Coronary artery (tissue), 2 donors: ENCODE data around the gene TMTC1.

Source experiments
- DNase-seq: peaks from one replicate; pipeline ENCODE4 v3.0.0-alpha.2; 2017; ENCODE audit warnings: low spot score
- H3K27ac ChIP-seq, 2 donors: fragments of 200-600 bp; sonication (generic); one replicate each; pipeline ENCODE4 v1.5.1; 2016 to 2019
- H3K4me3 ChIP-seq: fragments of 200-600 bp; sonication (generic); 2 replicates; pipeline ENCODE4 v1.5.1; 2016; ENCODE audit warnings: mild to moderate bottlenecking, moderate library complexity
- TF ChIP-seq, protein P1 (sequence below): fragments of 200-600 bp; sonication (generic); IDR thresholded peaks from one replicate; pipeline ENCODE4 v1.5.1; 2019; ENCODE audit warnings: antibody characterized with exemption

TMTC1 gene

DNA sequence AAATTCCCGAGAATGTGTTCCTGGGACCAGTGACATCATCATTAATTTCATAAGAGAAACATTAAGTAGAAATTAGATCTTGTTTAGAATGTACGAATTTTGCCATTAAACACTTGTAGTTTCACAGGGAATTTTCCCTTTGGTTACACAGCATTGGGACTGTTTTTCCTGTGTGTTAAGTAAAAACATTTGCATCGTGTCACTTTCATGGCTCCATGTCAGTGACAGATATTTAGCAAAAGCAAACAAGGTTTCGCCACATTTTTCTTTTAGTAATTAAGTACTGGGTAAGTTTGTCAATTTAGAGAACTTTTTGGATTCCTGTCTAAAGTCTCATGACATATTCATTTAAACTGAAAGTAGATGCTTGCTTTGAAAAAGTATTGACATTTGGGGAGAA lies 240.7 kb downstream of the TMTC1 start:
- no peak for DNase-seq
- TF ChIP-seq, protein P1, sequence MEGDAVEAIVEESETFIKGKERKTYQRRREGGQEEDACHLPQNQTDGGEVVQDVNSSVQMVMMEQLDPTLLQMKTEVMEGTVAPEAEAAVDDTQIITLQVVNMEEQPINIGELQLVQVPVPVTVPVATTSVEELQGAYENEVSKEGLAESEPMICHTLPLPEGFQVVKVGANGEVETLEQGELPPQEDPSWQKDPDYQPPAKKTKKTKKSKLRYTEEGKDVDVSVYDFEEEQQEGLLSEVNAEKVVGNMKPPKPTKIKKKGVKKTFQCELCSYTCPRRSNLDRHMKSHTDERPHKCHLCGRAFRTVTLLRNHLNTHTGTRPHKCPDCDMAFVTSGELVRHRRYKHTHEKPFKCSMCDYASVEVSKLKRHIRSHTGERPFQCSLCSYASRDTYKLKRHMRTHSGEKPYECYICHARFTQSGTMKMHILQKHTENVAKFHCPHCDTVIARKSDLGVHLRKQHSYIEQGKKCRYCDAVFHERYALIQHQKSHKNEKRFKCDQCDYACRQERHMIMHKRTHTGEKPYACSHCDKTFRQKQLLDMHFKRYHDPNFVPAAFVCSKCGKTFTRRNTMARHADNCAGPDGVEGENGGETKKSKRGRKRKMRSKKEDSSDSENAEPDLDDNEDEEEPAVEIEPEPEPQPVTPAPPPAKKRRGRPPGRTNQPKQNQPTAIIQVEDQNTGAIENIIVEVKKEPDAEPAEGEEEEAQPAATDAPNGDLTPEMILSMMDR, result no peak
- peak overlapping the region in 1 of 2 donors; percentile 10 for H3K27ac ChIP-seq
- H3K4me3 ChIP-seq, result peak overlapping the region; percentile 23

DNA sequence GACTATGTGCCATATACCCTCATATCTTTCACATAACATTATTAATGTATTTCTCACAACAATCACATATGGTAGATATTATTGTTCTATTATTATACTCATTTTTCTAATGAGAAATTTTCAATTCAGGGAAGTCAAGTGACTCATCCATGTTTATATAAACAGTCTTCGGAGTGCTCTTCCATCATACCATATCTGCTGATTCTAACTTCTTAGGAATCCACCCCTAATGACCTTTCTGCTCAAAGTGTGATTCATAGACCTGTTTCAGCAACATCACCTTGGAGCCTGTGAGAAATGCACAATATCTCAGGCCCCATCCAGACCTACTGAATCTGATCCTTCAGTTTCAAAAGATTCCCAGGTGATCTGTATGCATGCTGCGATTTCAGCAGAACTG lies 246.4 kb downstream of the TMTC1 start:
- Histone ChIP-seq H3K4me3 (no peak overlapping the region), H3K27ac (no peak overlapping the region)
- DNase-seq, result no peak
- TF ChIP-seq, protein P1, result no peak

DNA sequence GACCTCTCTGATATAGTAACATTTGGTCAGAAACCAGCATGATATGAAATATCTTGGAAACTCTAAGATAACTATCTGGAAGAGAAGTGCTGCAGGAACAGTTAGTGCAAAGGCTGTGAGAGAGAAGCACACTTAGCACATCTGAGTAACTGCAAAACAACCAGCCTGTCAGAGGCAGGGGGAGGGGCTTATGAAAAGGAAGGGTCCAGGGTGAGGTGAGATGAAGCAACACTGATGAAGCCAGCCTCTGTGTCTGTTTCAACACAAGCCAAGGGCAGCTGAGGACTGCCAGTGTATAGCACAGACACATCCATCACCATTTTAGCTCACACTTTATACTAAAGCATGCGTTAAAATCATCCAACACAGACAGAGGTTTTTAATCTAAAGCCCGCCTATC lies 248.8 kb downstream of the TMTC1 start:
- no peak for DNase-seq

GRCh38 chr12:29533815-29534489 lies 249.8 kb downstream of the TMTC1 start:
- DNase-seq, result no peak

More for the DNA sequence above, 248.8 kb downstream of the TMTC1 start:
- no peak overlapping the region for H3K27ac ChIP-seq
- TF ChIP-seq, protein P1, result no peak
- H3K4me3 ChIP-seq, result no peak overlapping the region

DNA sequence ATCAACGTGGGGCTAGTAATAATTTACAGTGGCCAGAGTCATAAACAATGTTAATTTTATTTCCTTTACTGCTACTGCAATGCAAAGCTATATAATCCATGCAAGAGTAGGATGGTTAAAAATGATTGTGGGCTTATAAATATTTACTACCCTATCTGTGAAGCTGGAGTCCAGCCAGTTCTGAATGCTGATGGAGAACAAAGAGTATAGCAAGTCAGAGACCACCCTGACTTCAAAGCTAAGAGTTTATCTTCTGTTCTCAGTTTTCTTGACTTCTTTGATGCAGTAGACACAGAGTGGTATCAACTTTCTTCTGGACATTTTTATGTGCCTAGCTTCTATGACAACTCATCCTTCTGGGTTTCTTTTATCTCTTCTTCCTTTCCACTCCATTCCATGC lies 252.3 kb downstream of the TMTC1 start:
- TF ChIP-seq, protein P1, result no peak
- Histone ChIP-seq H3K4me3 (no peak overlapping the region), H3K27ac (no peak overlapping the region)
- no peak for DNase-seq

More at GRCh38 chr12:29533815-29534489, 249.8 kb downstream of the TMTC1 start:
- Histone ChIP-seq H3K4me3 (no peak overlapping the region), H3K27ac (no peak overlapping the region)
- TF ChIP-seq, protein P1, result no peak

DNA sequence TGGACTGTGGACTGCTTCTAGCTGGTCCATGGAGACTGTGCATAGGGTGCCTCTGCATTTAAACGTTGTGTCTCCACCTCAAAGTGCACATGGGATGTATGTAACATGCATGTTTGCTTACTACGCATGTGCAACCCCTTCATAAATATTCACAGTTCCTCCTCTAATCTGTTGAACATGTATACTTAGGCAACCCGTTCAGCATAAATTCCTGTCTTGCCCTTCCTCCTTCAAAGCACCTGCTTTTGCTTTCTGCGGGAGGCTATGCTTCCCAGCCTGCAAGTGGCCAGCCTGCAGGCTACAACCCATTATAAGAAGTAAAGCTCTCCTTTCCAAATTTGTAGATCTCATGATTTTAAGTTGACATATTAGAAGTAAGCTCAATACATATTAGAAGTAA lies 253.3 kb downstream of the TMTC1 start:
- Histone ChIP-seq H3K4me3 (no peak overlapping the region), H3K27ac (no peak overlapping the region)
- TF ChIP-seq, protein P1, result no peak
- no peak for DNase-seq

- TF ChIP-seq, protein P1, result no peak
- no peak overlapping the region for H3K27ac ChIP-seq
- DNase-seq, result no peak
- no peak overlapping the region for H3K4me3 ChIP-seq
Observed at GRCh38 chr12:29528161-29528560, 255.6 kb downstream of the TMTC1 start.
